Stimulated activated naive B cell treated with anti-CD40 and anti-IgM and Interleukin-4, amounts not matched to agents 10 μg/mL and 1 μg/mL and 100 μg/mL, for 72 hours (primary cell): ENCODE data around the gene ZNRF1.

Experiments
- ATAC-seq, 2 donors: fragments of 150-1000 bp; cut with Tn5 transposase; replicated peaks; 2 replicates each; pipeline ENCODE4 v1.10.0; 2021; ENCODE audit warnings: moderate library complexity in 1 of 2
- DNase-seq: peaks from one replicate; pipeline ENCODE4 v3.0.0; 2021
- H3K27ac Mint-ChIP-seq: one replicate; pipeline ENCODE4 v1.8.0; 2022; ENCODE audit warnings: mild to moderate bottlenecking, mixed read lengths
- H3K27me3 Mint-ChIP-seq, 2 donors: one replicate each; pipeline ENCODE4 v1.8.0; 2022; ENCODE audit warnings: mixed read lengths in 2 of 2
- H3K36me3 Mint-ChIP-seq, 2 donors: one replicate each; pipeline ENCODE4 v1.8.0; 2022; ENCODE audit warnings: mixed read lengths in 2 of 2, mild to moderate bottlenecking in 1 of 2
- H3K4me1 Mint-ChIP-seq, 2 donors: one replicate each; pipeline ENCODE4 v1.8.0; 2022; ENCODE audit warnings: mixed read lengths in 2 of 2, mild to moderate bottlenecking in 1 of 2
- H3K4me3 Mint-ChIP-seq, 2 donors: one replicate each; pipeline ENCODE4 v1.8.0; 2022; ENCODE audit warnings: mild to moderate bottlenecking in 2 of 2, mixed read lengths in 2 of 2, moderate library complexity in 1 of 2
- H3K9me3 Mint-ChIP-seq, 2 donors: one replicate each; pipeline ENCODE4 v1.8.0; 2022; ENCODE audit warnings: mixed read lengths in 2 of 2, mild to moderate bottlenecking in 1 of 2

ZNRF1 gene

DNA sequence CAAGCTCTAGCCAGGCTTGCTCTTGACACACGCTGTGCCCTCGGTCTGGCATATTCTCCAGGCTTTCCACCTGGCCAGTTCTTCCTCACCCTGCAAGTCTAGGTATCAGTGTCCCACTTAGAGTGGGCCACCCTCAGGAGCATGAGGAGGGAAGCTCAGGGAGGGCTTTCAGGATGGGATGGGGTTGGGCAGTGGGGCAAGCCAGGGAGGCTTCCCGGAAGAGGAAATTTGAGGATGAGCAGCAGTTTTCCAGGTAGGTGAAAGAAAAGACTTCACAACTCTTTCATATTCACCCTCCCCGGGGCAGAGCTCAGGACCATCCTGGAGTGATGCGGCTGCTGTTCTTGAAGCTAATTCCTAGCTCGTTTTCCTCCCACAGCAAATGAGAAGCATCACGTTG, 132.3 kb downstream of the ZNRF1 start:
- ATAC-seq = no peak
- peaks cover 16% of the 10 kb centered on the region in 2 donors for H3K27me3 Mint-ChIP-seq
- DNase-seq = no peak
- H3K4me1 Mint-ChIP-seq = peaks cover 3 to 10% of the 10 kb centered on the region in 2 donors
- no peak overlapping the region for H3K27ac Mint-ChIP-seq
- H3K36me3 Mint-ChIP-seq = peaks cover 0 to 6% of the 10 kb centered on the region in 2 donors
- peaks cover 0 to 4% of the 10 kb centered on the region in 2 donors for H3K9me3 Mint-ChIP-seq
- no peak overlapping the region for H3K4me3 Mint-ChIP-seq

DNA sequence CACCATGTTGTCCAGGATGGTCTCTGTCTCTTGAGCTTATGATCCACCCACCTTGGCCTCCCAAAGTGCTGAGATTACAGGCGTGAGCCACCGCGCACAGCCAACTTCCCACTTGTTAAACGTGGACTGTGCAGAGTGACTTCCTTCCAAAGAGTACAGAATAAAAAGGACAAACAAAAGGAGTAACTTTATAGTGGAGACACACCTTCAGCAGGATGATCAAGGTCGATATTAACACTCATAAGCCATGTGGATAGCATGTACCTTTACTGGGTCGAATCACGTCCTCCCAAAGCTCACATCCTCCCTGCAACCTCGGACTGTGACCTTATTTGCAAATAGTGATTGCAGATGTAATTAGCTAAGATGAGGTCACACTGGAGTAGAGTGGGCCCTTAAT, 139.4 kb downstream of the ZNRF1 start:
- peak in 1 of 2 donors; percentile 27 for ATAC-seq
- Mint-ChIP-seq H3K4me3 (peak overlapping the region; percentile 2 to 7), H3K36me3 (no peaks in the 10 kb centered on the region), H3K4me1 (peaks cover 9% of the 10 kb centered on the region in 2 donors), H3K27ac (no peak overlapping the region), H3K27me3 (peaks cover 18 to 20% of the 10 kb centered on the region in 2 donors), H3K9me3 (no peaks in the 10 kb centered on the region)
- no peak for DNase-seq

- no peak overlapping the region for H3K27ac Mint-ChIP-seq
- ATAC-seq (peak; percentile 39 to 83), DNase-seq (no peak)
- peak overlapping the region; percentile 2 to 7 for H3K4me3 Mint-ChIP-seq
- H3K9me3 Mint-ChIP-seq = no peaks in the 10 kb centered on the region
- H3K27me3 Mint-ChIP-seq = peaks cover 15 to 20% of the 10 kb centered on the region in 2 donors
- H3K36me3 Mint-ChIP-seq = no peaks in the 10 kb centered on the region
- peaks cover 9% of the 10 kb centered on the region in 2 donors for H3K4me1 Mint-ChIP-seq
These were observed 139.8 kb downstream of the ZNRF1 start for GRCh38 chr16:75138636-75139035.

- Mint-ChIP-seq H3K27me3 (peaks cover 15 to 20% of the 10 kb centered on the region in 2 donors), H3K4me3 (no peak overlapping the region), H3K27ac (no peak overlapping the region), H3K4me1 (peaks cover 9% of the 10 kb centered on the region in 2 donors), H3K36me3 (no peaks in the 10 kb centered on the region), H3K9me3 (no peaks in the 10 kb centered on the region)
- DNase-seq = no peak
- ATAC-seq = no peak
These were observed 140.7 kb downstream of the ZNRF1 start for GRCh38 chr16:75139498-75139897.

- H3K4me1 Mint-ChIP-seq = peaks cover 0 to 5% of the 10 kb centered on the region in 2 donors
- no peak overlapping the region for H3K4me3 Mint-ChIP-seq
- no peak for ATAC-seq
- H3K9me3 Mint-ChIP-seq = peaks cover 0 to 4% of the 10 kb centered on the region in 2 donors
- H3K27me3 Mint-ChIP-seq = peaks cover 5 to 16% of the 10 kb centered on the region in 2 donors
- DNase-seq = no peak
- no peak overlapping the region for H3K27ac Mint-ChIP-seq
- peaks cover 1% of the 10 kb centered on the region in 2 donors for H3K36me3 Mint-ChIP-seq
These were observed 145.1 kb downstream of the ZNRF1 start for GRCh38 chr16:75143941-75144340.

DNA sequence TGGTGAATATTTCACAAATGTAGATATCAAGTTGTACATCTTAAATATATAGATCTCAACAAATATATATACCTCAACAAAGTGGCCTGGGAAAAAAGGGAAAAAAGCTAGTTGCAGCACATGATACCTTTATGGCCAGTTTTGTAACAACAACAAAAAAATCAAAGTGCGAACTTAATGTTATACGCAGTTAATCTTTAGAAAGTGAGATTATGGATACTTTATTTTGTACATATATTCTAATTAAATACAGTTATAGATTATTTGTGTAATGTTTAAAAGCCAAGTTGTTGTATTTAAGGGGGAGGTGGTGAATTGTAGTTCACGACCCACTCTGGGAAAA, 149.1 kb downstream of the ZNRF1 start:
- Mint-ChIP-seq H3K9me3 (peaks cover 8 to 15% of the 10 kb centered on the region in 2 donors), H3K27me3 (peaks cover 0 to 5% of the 10 kb centered on the region in 2 donors), H3K4me1 (peaks cover 14 to 35% of the 10 kb centered on the region in 2 donors), H3K4me3 (peak overlapping the region in 1 of 2 donors; percentile 89), H3K36me3 (peaks cover 27 to 36% of the 10 kb centered on the region in 2 donors), H3K27ac (no peak overlapping the region)
- ATAC-seq (no peak), DNase-seq (no peak)

- Mint-ChIP-seq H3K27ac (peak within 1 kb of the TSS; percentile 95), H3K4me1 (peaks cover 14 to 40% of the 10 kb centered on the region in 2 donors), H3K4me3 (peak within 1 kb of the TSS; percentile 85 to 89), H3K9me3 (peaks cover 9 to 15% of the 10 kb centered on the region in 2 donors), H3K36me3 (peaks cover 27 to 39% of the 10 kb centered on the region in 2 donors), H3K27me3 (peaks cover 0 to 5% of the 10 kb centered on the region in 2 donors)
- peak; percentile 93 for DNase-seq
- peak; percentile 80 to 86 for ATAC-seq
These were observed 149.7 kb downstream of the ZNRF1 start, which contains the start of gene ZFP1 for GRCh38 chr16:75148311-75149195. Gene ZFP1, plus strand, starts transcription at chr16:75148524. Its CDS starts 4,428 bp downstream, at chr16:75152952.

DNA sequence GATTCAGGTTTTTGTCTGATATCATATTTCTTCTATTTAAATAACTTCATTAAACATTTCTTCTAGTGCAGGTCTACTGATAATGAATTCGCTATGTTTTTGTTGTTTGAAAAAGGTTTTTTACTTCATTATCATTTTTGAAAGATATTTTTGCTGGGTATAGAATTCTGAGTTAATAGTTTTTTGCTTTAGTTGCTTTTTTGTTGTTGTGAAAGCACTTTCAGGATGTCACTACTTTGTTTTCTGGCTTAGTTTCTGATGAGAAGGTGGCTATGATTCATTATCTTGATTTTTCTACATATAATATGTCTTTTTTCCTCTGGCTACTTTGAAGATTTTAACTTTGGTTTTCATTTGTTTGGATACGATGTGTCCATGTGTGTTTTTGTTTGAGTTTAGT, 153.0 kb downstream of the ZNRF1 start:
- H3K27ac Mint-ChIP-seq = peak overlapping the region; percentile 95
- peaks cover 45 to 59% of the 10 kb centered on the region in 2 donors for H3K36me3 Mint-ChIP-seq
- ATAC-seq (no peak), DNase-seq (no peak)
- H3K4me1 Mint-ChIP-seq = peaks cover 20 to 44% of the 10 kb centered on the region in 2 donors
- H3K27me3 Mint-ChIP-seq = no peaks in the 10 kb centered on the region
- H3K9me3 Mint-ChIP-seq = peaks cover 13 to 14% of the 10 kb centered on the region in 2 donors
- H3K4me3 Mint-ChIP-seq = peak overlapping the region; percentile 61 to 74

GRCh38 chr16:75152635-75153034, 153.8 kb downstream of the ZNRF1 start:
- no peaks in the 10 kb centered on the region for H3K27me3 Mint-ChIP-seq
- peak overlapping the region; percentile 61 to 74 for H3K4me3 Mint-ChIP-seq
- DNase-seq (peak; percentile 71), ATAC-seq (peak; percentile 52 to 53)
- H3K9me3 Mint-ChIP-seq = peaks cover 13 to 14% of the 10 kb centered on the region in 2 donors
- H3K36me3 Mint-ChIP-seq = peaks cover 53 to 68% of the 10 kb centered on the region in 2 donors
- H3K27ac Mint-ChIP-seq = peak overlapping the region; percentile 95
- peaks cover 22 to 44% of the 10 kb centered on the region in 2 donors for H3K4me1 Mint-ChIP-seq

DNA sequence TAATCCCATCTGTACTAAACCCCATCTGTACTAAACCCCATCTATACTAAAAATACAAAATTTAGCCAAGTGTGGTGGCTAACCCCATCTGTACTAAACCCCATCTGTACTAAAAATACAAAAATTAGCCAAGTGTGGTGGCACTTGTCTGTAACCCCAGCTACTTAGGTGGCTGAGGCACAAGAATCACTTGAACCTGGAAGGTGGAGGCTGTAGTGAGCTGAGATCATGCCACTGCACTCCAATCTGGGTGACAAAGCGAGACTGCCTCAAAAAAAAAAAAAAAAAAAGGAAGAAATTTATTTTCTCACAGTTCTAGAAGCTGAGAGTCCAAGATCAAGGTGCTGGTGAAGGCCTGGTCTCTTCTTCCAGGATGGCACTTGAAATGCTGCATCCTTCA, 161.6 kb downstream of the ZNRF1 start:
- no peak overlapping the region for H3K4me3 Mint-ChIP-seq
- H3K4me1 Mint-ChIP-seq = peaks cover 7 to 13% of the 10 kb centered on the region in 2 donors
- ATAC-seq (no peak), DNase-seq (no peak)
- peaks cover 0 to 5% of the 10 kb centered on the region in 2 donors for H3K9me3 Mint-ChIP-seq
- no peak overlapping the region for H3K27ac Mint-ChIP-seq
- peaks cover 62 to 72% of the 10 kb centered on the region in 2 donors for H3K36me3 Mint-ChIP-seq
- H3K27me3 Mint-ChIP-seq = no peaks in the 10 kb centered on the region
